Heart left ventricle (tissue), 16 donors: ENCODE data around the gene RRP1. TPM values are rescaled to one million over a fixed set of nuclear protein-coding genes. Genes with fewer than 3 reads are reported as not detected.

ENCODE experiments used
- ATAC-seq, 4 donors: fragments of 200-7000 bp; cut with Tn5 transposase; one replicate each; pipeline ENCODE4 v1.9.1; 2020 to 2022; ENCODE audit warnings: moderate library complexity in 4 of 4, mild to moderate bottlenecking in 3 of 4, moderate number of reproducible peaks in 1 of 4
- DNase-seq, 5 donors: peaks; one replicate each; pipeline ENCODE4 v3.0.0-alpha.2; 2020
- H3K27ac ChIP-seq, 12 donors: fragments of 200-600 bp; sonication (generic) in 4 of 12; one replicate each; pipeline versions ENCODE4 v1.5.0 to v1.8.0; 2016 to 2022; ENCODE audit warnings: mild to moderate bottlenecking in 2 of 12
- H3K27me3 ChIP-seq, 9 donors: fragments of 200-600 bp; sonication (generic) in 2 of 9; one replicate each; pipeline versions ENCODE4 v1.5.1 to v1.8.0; 2016 to 2022; ENCODE audit warnings: mild to moderate bottlenecking in 3 of 9
- H3K36me3 ChIP-seq, 9 donors: fragments of 200-600 bp; sonication (generic) in 2 of 9; one replicate each; pipeline versions ENCODE4 v1.5.0 to v1.8.0; 2018 to 2022; ENCODE audit warnings: mild to moderate bottlenecking in 2 of 9
- H3K4me1 ChIP-seq, 12 donors: fragments of 200-600 bp; sonication (generic) in 4 of 12; one replicate each; pipeline versions ENCODE4 v1.5.0 to v1.8.0; 2016 to 2022; ENCODE audit warnings: mild to moderate bottlenecking in 3 of 12
- H3K4me3 ChIP-seq, 12 donors: fragments of 200-600 bp; sonication (generic) in 4 of 12; one replicate each; pipeline versions ENCODE4 v1.5.0 to v1.8.0; 2017 to 2022; ENCODE audit warnings: mild to moderate bottlenecking in 9 of 12, moderate library complexity in 4 of 12
- H3K9me3 ChIP-seq, 12 donors: fragments of 200-600 bp; sonication (generic) in 4 of 12; one replicate each; pipeline versions ENCODE4 v1.5.0 to v1.8.0; 2016 to 2022; ENCODE audit warnings: mild to moderate bottlenecking in 1 of 12
- POLR2A ChIP-seq, 2 donors: fragments of 450-650 bp; IDR thresholded peaks; one replicate each; pipeline ENCODE4 v1.6.1; 2017; ENCODE audit warnings: antibody characterized with exemption in 2 of 2, mild to moderate bottlenecking in 2 of 2, moderate library complexity in 2 of 2
- WGBS, 4 donors: extraction: QIAGEN DNeasy Blood & Tissue Kit in 2 of 4; methylation state at CpG; one replicate each; pipeline versions ENCODE4 v1.1.5 to v1.1.7; 2013 to 2018; 5-methylcytosine and 5-hydroxymethylcytosine counted together
- intact Hi-C, 10 donors: fragments of 100-400 bp; cut with DNase I; formaldehyde crosslinking; loops; one replicate each; pipeline versions ENCODE4 v1.11.1 to v1.14.2; 2022
- polyA plus RNA-seq, 2 donors: library from polyadenylated mRNA; stranded (reverse); fragments of 200-250 nt; gene quantifications; one replicate each; pipeline ENCODE4 v1.2.3, GENCODE V29; 2013
- total RNA-seq, 9 donors: library from RNA; depleted of rRNA in 2 of 9; stranded (reverse); fragments of >200 nt in 2 of 9; fragmentation: NEBNext Ultra II Directional in 3 of 9; extraction: Animal tissue kit (Norgen Biotek cat#: 25700) in 3 of 9; gene quantifications; one replicate each; pipeline versions ENCODE4 v1.1.0 to v1.2.4, GENCODE V29; 2016 to 2023
- TF ChIP-seq, protein P1 (sequence below), 12 donors: fragments of 200-600 bp; sonication (generic) in 4 of 12; IDR thresholded peaks; one replicate each; pipeline versions ENCODE4 v1.5.0 to v1.8.0; 2018 to 2022; ENCODE audit warnings: antibody characterized with exemption in 12 of 12, mild to moderate bottlenecking in 5 of 12
- donor health status: ischemic (EF 13 %, LVEDD 7.1; RV severe dilation, severe dysfunction).
- donor health status: healthy with polysubstance abuse.
- donor health status: DM: no; HTN: yes; CAD: no.
- donor health status: DM: no; HTN: no; CAD: no.
- donor health status: ischemic (EF 25% LVEDD 6.9; RV normal size, moderate dysfunction).
- donor health status: ischemic (EF 25% LVEDD 5.7; RV mildly dilated, moderate dysfunction).
- donor health status: healthy.
- donor health status: DM: yes; HTN: yes; CAD: no.
- donor health status: ischemic (EF 35%, LVEDD 5.7; RV mildly dilated, moderate dysfunction).
- donor health status: nonischemic (EF 11% LVEDD 7.7; RV severe dilation, severe dysfunction).
- donor health status: DM: yes; HTN: yes; CAD: no.
- donor health status: PGD.
- donor health status: ischemic (EF 29% LVEDD 5.4; RV normal size, mild dysfunction).
- donor health status: nonischemic (EF 23%, LVEDD 6.1; RV moderate dilation, normal function).

RRP1 gene
- total and polyA plus RNA-seq, 11 donors, result 6.0 to 15.6 (median 9.8) TPM

DNA sequence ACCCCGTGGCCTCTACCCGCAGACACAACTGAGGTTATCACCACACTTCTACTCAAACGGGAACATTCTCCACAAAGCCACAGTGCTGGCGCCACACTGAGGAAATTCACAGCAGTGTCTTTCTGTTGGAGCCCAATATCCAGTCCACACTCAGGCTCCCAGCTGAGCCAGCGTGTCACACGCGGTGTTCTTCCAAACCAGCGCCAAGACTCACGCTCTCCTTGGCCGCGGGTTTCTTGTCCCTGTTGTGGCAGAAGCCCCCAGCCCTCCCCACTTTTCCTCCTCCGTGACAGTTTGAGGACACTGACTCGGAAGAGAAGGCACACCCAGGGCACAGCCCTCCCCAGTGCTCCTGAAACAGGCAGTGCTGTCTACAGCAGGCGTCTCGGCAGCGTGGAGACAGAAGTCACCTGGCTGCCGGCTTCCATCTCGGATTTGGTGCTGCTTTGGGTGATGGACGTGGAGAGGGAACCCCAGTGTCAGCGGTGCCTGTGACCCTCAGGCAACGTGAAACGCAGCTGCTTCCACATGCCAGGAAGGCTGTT, 40.3 kb downstream of the RRP1 start:
- no peak for TF ChIP-seq POLR2A (IDR thresholded peaks at IDR 0.05)
- TF ChIP-seq, protein P1, sequence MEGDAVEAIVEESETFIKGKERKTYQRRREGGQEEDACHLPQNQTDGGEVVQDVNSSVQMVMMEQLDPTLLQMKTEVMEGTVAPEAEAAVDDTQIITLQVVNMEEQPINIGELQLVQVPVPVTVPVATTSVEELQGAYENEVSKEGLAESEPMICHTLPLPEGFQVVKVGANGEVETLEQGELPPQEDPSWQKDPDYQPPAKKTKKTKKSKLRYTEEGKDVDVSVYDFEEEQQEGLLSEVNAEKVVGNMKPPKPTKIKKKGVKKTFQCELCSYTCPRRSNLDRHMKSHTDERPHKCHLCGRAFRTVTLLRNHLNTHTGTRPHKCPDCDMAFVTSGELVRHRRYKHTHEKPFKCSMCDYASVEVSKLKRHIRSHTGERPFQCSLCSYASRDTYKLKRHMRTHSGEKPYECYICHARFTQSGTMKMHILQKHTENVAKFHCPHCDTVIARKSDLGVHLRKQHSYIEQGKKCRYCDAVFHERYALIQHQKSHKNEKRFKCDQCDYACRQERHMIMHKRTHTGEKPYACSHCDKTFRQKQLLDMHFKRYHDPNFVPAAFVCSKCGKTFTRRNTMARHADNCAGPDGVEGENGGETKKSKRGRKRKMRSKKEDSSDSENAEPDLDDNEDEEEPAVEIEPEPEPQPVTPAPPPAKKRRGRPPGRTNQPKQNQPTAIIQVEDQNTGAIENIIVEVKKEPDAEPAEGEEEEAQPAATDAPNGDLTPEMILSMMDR (IDR thresholded peaks at IDR 0.05), result no peak
- Histone ChIP-seq H3K36me3 (no peaks in the 10 kb centered on the region), H3K27me3 (peaks cover 0 to 32% (median 5%) of the 10 kb centered on the region in 9 donors), H3K4me3 (no peak overlapping the region), H3K4me1 (peaks cover 0 to 6% (median 0%) of the 10 kb centered on the region in 12 donors), H3K27ac (no peak overlapping the region), H3K9me3 (peaks cover 0 to 6% (median 0%) of the 10 kb centered on the region in 12 donors)
- DNase-seq (peak in 1 of 5 donors; percentile 15), ATAC-seq (no peak)
- intact Hi-C loops, result no loop called here
- 66 to 68% (median 67%) methylated on average over 22 of the region's 22 CpGs for WGBS, 4 donors

DNA sequence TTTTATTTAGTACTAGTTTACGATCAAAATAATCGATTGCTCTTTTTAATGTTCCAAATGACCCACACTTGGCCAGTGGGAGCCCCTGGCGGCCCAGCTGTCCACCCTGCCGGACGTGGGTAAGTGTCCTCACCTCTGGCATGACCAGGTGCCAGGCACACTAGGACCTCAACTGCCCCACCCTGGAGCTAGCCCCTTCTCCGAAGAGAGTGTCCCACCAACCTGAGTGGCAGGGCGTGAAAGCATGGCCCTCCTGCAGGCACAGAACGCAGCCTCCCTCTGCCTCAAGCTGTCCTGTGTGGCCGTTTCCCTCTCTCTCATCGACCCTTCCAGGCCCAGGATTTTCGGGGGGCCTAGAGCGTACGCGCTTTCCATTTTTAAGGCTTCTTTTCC, 42.8 kb downstream of the RRP1 start:
- ATAC-seq (no peak), DNase-seq (peak in 2 of 5 donors; percentile 18 to 25)
- no peak for TF ChIP-seq POLR2A (IDR thresholded peaks at IDR 0.05)
- TF ChIP-seq, protein P1 (IDR thresholded peaks at IDR 0.05), result no peak
- no peak overlapping the region for H3K27ac ChIP-seq
- 93 to 97% (median 94%) methylated on average over 14 of the region's 14 CpGs for WGBS, 4 donors
- peaks cover 0 to 13% (median 0%) of the 10 kb centered on the region in 12 donors for H3K4me1 ChIP-seq
- H3K36me3 ChIP-seq, result no peaks in the 10 kb centered on the region
- peaks cover 0 to 6% (median 0%) of the 10 kb centered on the region in 12 donors for H3K9me3 ChIP-seq
- intact Hi-C loops, result no loop called here
- H3K27me3 ChIP-seq, result peaks cover 0 to 25% (median 3%) of the 10 kb centered on the region in 9 donors
- H3K4me3 ChIP-seq, result no peak overlapping the region

DNA sequence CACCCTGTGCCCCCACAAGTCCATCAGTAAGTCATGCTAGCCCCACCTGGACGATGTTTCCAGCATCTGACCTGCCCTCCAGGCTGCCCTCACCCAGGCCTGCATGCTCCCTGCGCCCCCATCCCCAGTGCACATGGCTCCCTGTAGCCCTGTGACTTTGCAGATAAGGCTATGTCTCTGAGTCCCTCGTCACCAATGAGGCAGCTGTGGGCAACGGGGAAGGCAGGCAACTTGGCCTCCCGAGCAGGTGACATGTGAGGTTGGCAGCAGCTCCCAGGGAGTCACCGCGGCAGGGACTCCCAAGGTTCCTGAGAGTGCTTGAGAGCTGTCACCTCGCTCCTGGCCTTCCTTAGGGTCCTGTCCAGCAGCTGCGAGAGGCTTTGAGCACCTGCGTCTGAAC, 43.3 kb downstream of the RRP1 start:
- H3K27ac ChIP-seq, result no peak overlapping the region
- 80 to 97% (median 87%) methylated on average over 9 to 10 of the region's 10 CpGs for whole genome bisulfite sequencing, 4 donors
- no peaks in the 10 kb centered on the region for H3K36me3 ChIP-seq
- H3K4me3 ChIP-seq, result no peak overlapping the region
- ATAC-seq (no peak), DNase-seq (peak in 2 of 5 donors; percentile 15 to 43)
- peaks cover 0 to 22% (median 3%) of the 10 kb centered on the region in 9 donors for H3K27me3 ChIP-seq
- intact Hi-C loops, result no loop called here
- peaks cover 0 to 13% (median 0%) of the 10 kb centered on the region in 12 donors for H3K4me1 ChIP-seq
- no peak for TF ChIP-seq POLR2A (IDR thresholded peaks at IDR 0.05)
- TF ChIP-seq, protein P1 (IDR thresholded peaks at IDR 0.05), result no peak
- H3K9me3 ChIP-seq, result peaks cover 0 to 6% (median 0%) of the 10 kb centered on the region in 12 donors

DNA sequence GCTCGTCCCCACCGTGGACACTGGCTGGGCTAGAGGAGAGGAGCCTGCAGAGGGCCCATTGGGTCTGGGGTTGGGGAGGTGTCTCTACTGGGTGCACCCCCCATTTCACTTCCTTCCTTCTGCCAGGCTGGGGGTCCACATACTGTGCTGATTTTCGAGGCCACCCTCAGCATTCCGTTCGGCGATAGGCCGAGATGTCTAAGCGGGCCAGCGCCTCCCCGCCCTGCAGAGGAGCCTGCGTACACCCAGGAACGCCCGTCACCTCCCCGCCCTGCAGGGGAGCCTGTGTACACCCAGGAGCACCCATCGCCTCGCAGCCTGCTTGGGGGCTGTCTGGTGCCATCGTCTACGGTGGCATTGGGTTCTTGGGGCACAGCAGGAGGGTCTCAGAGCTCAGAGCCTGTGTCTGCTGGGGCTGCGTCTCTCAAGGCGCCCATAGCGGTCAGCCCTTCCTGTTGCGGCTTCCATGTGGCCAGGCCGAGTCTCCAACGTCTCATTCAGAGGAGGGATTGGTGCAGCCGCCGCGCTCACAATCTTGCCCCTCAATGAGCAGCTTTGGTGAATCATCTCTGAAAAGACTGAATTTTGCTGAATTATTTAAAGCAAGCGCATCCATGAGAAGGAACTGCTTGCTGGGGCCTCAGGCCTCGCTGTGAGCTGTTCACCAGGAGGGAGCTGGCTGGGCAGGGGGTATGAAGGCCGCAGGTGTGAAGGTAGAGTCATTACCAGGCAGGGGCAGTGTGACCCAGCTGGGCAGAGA, 44.9 kb downstream of the RRP1 start:
- intact Hi-C loops, result no loop called here
- no peaks in the 10 kb centered on the region for H3K36me3 ChIP-seq
- peaks cover 0 to 6% (median 0%) of the 10 kb centered on the region in 12 donors for H3K9me3 ChIP-seq
- no peak overlapping the region for H3K4me3 ChIP-seq
- no peak overlapping the region for H3K27ac ChIP-seq
- no peak for TF ChIP-seq POLR2A (IDR thresholded peaks at IDR 0.05)
- TF ChIP-seq, protein P1 (IDR thresholded peaks at IDR 0.05), result no peak
- peaks cover 0 to 13% (median 0%) of the 10 kb centered on the region in 12 donors for H3K4me1 ChIP-seq
- H3K27me3 ChIP-seq, result peaks cover 0 to 17% (median 3%) of the 10 kb centered on the region in 9 donors
- peak in 1 of 5 donors; percentile 23 for DNase-seq
- peak in 1 of 4 donors; percentile 26 for ATAC-seq
- WGBS, 4 donors, result 86 to 94% (median 89%) methylated on average over 16 to 30 of the region's 30 CpGs
